Mucosa of descending colon (tissue), 3 donors: Measurements from ENCODE around the gene WDCP. TPM values are rescaled to one million over a fixed set of nuclear protein-coding genes. Genes with fewer than 3 reads are reported as not detected.

Experiments
- ATAC-seq: fragments of 200-7000 bp; cut with Tn5 transposase; one replicate; pipeline ENCODE4 v1.9.1; 2020; ENCODE audit warnings: mild to moderate bottlenecking, moderate library complexity
- DNase-seq, 3 donors: peaks; one replicate each; pipeline ENCODE4 v3.0.0-alpha.2; 2020
- H3K36me3 ChIP-seq: fragments of 200-600 bp; one replicate; pipeline ENCODE4 v1.8.0; 2021; ENCODE audit warnings: low read depth, mild to moderate bottlenecking
- H3K4me1 ChIP-seq: fragments of 200-600 bp; one replicate; pipeline ENCODE4 v1.8.0; 2021; ENCODE audit warnings: low read depth, mild to moderate bottlenecking
- H3K4me3 ChIP-seq: fragments of 200-600 bp; one replicate; pipeline ENCODE4 v1.8.0; 2021; ENCODE audit warnings: mild to moderate bottlenecking
- H3K9me3 ChIP-seq: fragments of 200-600 bp; one replicate; pipeline ENCODE4 v1.8.0; 2021; ENCODE audit warnings: mild to moderate bottlenecking
- CTCF ChIP-seq: fragments of 200-600 bp; IDR thresholded peaks from one replicate; pipeline ENCODE4 v1.8.0; 2022; ENCODE audit warnings: antibody characterized with exemption, mild to moderate bottlenecking
- intact Hi-C, 2 donors: fragments of 100-400 bp; cut with DNase I in 1 of 2; cut with micrococcal nuclease in 1 of 2; formaldehyde crosslinking; loops; one replicate each; pipeline versions ENCODE4 v1.11.0 to v1.11.1; 2022; cut with DNase I, micrococcal nuclease
- total RNA-seq, 3 donors: library from RNA; stranded (reverse); fragmentation: NEBNext Ultra II Directional in 2 of 3; extraction: Animal tissue kit (Norgen Biotek cat#: 25700) in 2 of 3; gene quantifications; one replicate each; pipeline versions ENCODE4 v1.2.1 to v1.2.4, GENCODE V29; 2021 to 2023
- donor health status: DM: no; HTN: no; CAD: no; lungs with moderate emphysema.
- donor health status: DM: no; HTN: no; CAD: no.
- donor health status: DM: no; HTN: yes; CAD: no.

WDCP gene
- total RNA-seq, 3 donors from 2014 or later, result 3.3 to 12.7 (median 4.6) TPM

GRCh38 chr2:23988371-23988770, 58.8 kb downstream of the WDCP start:
- Histone ChIP-seq H3K4me1 (no peaks in the 10 kb centered on the region), H3K36me3 (peaks cover 6% of the 10 kb centered on the region), H3K4me3 (no peak overlapping the region), H3K9me3 (no peaks in the 10 kb centered on the region)
- intact Hi-C loops, result no loop called here
- TF ChIP-seq CTCF, result no peak
- DNase-seq (no peak), ATAC-seq (no peak)

Other genes with a start within 250 kb of the WDCP start
- 10 to 100 TPM; 25.8 to 38.5 (median 27.9) TPM for gene ATAD2B, start 120.3 kb downstream of the WDCP start, total RNA-seq
- gene UBXN2A, start 106.9 kb downstream of the WDCP start, total RNA-seq, result 10 to 100 TPM; 12.9 to 23.9 (median 13.1) TPM
- gene MFSD2B, start 37.3 kb downstream of the WDCP start, total RNA-seq, result under 1 TPM; 0.19 to 0.89 (median 0.20) TPM
- 10 to 100 TPM in 1 of 3 donors, 1 to 10 TPM in 2; 7.2 to 14.7 (median 8.2) TPM for gene FKBP1B, start 2.4 kb upstream of the WDCP start, total RNA-seq
- gene SF3B6, start 28.9 kb upstream of the WDCP start, total RNA-seq, result 10 to 100 TPM; 75.1 to 90.1 (median 76.1) TPM
- 100 to 1,000 TPM in 1 of 3 donors, 10 to 100 TPM in 2; 66.9 to 121 (median 96.7) TPM for gene TP53I3, start 37.4 kb upstream of the WDCP start, total RNA-seq
- gene PFN4, start 75.9 kb upstream of the WDCP start, total RNA-seq, result not detected
- 10 to 100 TPM in 1 of 3 donors, 1 to 10 TPM in 2; 4.8 to 36.6 (median 7.8) TPM for gene FAM228B, start 76.1 kb upstream of the WDCP start, total RNA-seq
- 1 to 10 TPM in 1 of 3 donors, not detected in 2; 3.3 TPM for gene FAM228A, start 127.7 kb upstream of the WDCP start, total RNA-seq